ENCODE measurements around the gene COL1A2.

The COL1A2 gene

DNA sequence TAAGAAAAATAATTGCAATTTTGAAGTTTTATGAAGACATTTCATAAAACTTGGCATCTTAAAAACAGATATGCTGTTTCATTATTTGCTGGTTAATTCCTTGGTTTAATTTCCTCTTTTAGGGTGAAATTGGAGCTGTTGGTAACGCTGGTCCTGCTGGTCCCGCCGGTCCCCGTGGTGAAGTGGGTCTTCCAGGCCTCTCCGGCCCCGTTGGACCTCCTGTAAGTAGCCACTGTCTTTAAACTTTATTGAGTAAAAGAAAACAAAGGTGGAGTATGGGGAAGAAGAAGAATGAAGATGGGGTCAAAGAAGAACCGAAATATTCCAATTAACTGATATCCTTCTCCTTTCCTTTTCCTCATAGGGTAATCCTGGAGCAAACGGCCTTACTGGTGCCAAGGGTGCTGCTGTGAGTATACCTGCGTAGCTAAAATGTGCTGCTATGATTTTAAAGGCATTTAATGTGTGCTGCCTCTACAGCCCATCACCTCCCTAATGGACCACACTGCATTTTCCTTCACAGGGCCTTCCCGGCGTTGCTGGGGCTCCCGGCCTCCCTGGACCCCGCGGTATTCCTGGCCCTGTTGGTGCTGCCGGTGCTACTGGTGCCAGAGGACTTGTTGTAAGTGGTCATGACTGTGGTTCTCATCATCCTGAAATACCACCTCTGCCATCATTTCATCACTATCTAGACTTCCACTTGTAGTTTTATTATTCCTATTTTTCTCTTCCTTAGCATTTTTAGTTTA is 14.7 kb downstream of the COL1A2 start:
- H3K36me3 ChIP-seq (ENCODE audit: control insufficient read depth, insufficient read depth, low read length), result peaks cover 96% of the 10 kb centered on the region

GRCh38 chr7:94410413-94411187 is 15.9 kb downstream of the COL1A2 start:
- Histone ChIP-seq H3K4me3 (ENCODE audit: low read depth, low read length) (no peak overlapping the region), H3K27me3 (ENCODE audit: control insufficient read depth, insufficient read depth, low read length) (no peaks in the 10 kb centered on the region), H3K9me3 (ENCODE audit: control insufficient read depth, insufficient read depth, low read depth, low read length) (no peaks in the 10 kb centered on the region), H3K27ac (ENCODE audit: low read depth, low read length) (no peak overlapping the region), H3K36me3 (ENCODE audit: control insufficient read depth, insufficient read depth, low read length) (peaks cover 96% of the 10 kb centered on the region), H3K9ac (ENCODE audit: low read length) (no peak overlapping the region), H3K4me1 (ENCODE audit: control insufficient read depth, insufficient read depth, low read length) (peaks cover 4% of the 10 kb centered on the region; the same call in 1 of the 2 replicates)

More for the DNA sequence above, 14.7 kb downstream of the COL1A2 start:
- no peaks in the 10 kb centered on the region for H3K9me3 ChIP-seq (ENCODE audit: control insufficient read depth, insufficient read depth, low read depth, low read length)
- peaks cover 4% of the 10 kb centered on the region; the same call in 1 of the 2 replicates for H3K4me1 ChIP-seq (ENCODE audit: control insufficient read depth, insufficient read depth, low read length)
- H3K27ac ChIP-seq (ENCODE audit: low read depth, low read length), result no peak overlapping the region
- no peaks in the 10 kb centered on the region for H3K27me3 ChIP-seq (ENCODE audit: control insufficient read depth, insufficient read depth, low read length)
- H3K9ac ChIP-seq (ENCODE audit: low read length), result no peak overlapping the region
- H3K4me3 ChIP-seq (ENCODE audit: low read depth, low read length), result no peak overlapping the region

- peaks cover 96% of the 10 kb centered on the region for H3K36me3 ChIP-seq (ENCODE audit: control insufficient read depth, insufficient read depth, low read length)
- H3K27ac ChIP-seq (ENCODE audit: low read depth, low read length), result no peak overlapping the region
- no peak overlapping the region for H3K4me3 ChIP-seq (ENCODE audit: low read depth, low read length)
- H3K9me3 ChIP-seq (ENCODE audit: control insufficient read depth, insufficient read depth, low read depth, low read length), result no peaks in the 10 kb centered on the region
- no peak overlapping the region for H3K9ac ChIP-seq (ENCODE audit: low read length)
- no peaks in the 10 kb centered on the region for H3K27me3 ChIP-seq (ENCODE audit: control insufficient read depth, insufficient read depth, low read length)
- H3K4me1 ChIP-seq (ENCODE audit: control insufficient read depth, insufficient read depth, low read length), result peaks cover 4% of the 10 kb centered on the region; the same call in 1 of the 2 replicates
Measured at GRCh38 chr7:94411188-94411466, 16.4 kb downstream of the COL1A2 start.

DNA sequence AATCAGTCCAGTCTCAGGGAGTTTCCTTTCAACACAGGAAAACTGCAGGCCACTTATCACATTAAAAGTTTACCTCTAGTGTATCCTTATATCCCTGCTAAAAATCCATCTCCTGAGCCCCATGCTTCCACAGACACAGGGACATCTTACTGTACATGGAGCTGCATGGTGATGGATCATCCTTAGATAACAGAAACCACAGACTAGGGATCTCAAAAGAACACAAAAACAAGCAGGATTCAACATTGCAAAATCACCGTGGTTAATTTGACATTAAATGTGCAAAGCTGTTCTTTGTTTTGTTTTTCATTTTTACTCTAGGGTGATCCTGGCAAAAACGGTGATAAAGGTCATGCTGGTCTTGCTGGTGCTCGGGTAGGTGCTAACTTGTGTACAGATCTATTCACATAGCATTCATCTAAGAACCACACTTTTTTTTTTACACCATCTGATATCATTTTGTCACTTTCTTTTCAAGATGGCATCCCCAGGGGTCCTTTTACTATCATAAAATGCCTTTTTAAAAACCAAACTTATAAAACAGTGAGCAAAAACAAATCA is 18.1 kb downstream of the COL1A2 start:
- no peaks in the 10 kb centered on the region for H3K9me3 ChIP-seq (ENCODE audit: control insufficient read depth, insufficient read depth, low read depth, low read length)
- no peak overlapping the region for H3K27ac ChIP-seq (ENCODE audit: low read depth, low read length)
- no peak overlapping the region for H3K4me3 ChIP-seq (ENCODE audit: low read depth, low read length)
- no peak overlapping the region for H3K9ac ChIP-seq (ENCODE audit: low read length)
- H3K36me3 ChIP-seq (ENCODE audit: control insufficient read depth, insufficient read depth, low read length), result peaks cover 97% of the 10 kb centered on the region
- H3K27me3 ChIP-seq (ENCODE audit: control insufficient read depth, insufficient read depth, low read length), result no peaks in the 10 kb centered on the region
- H3K4me1 ChIP-seq (ENCODE audit: control insufficient read depth, insufficient read depth, low read length), result peaks cover 4% of the 10 kb centered on the region; the same call in 1 of the 2 replicates

DNA sequence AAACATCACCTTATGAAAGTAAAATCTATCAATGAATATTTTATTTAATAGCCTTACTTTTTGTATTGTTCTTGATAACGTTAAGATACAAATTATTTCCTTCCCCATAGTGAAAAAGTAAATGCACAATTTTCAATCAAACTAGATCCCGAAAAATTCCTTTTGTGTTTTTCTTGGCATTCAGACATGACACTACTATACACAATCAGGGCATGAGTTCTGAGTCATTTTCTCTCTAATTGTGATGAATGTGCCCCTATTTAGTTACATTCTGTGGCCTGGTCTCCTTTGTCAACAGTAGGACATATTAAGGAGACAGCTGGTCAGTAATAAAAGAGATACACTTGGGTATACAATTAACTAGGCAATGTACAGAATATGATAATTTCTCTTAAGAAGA is 19.8 kb downstream of the COL1A2 start:
- Histone ChIP-seq H3K4me1 (ENCODE audit: control insufficient read depth, insufficient read depth, low read length) (peaks cover 4% of the 10 kb centered on the region; the same call in 1 of the 2 replicates), H3K4me3 (ENCODE audit: low read depth, low read length) (no peak overlapping the region), H3K27me3 (ENCODE audit: control insufficient read depth, insufficient read depth, low read length) (no peaks in the 10 kb centered on the region), H3K9ac (ENCODE audit: low read length) (no peak overlapping the region), H3K36me3 (ENCODE audit: control insufficient read depth, insufficient read depth, low read length) (peaks cover 97% of the 10 kb centered on the region), H3K9me3 (ENCODE audit: control insufficient read depth, insufficient read depth, low read depth, low read length) (no peaks in the 10 kb centered on the region), H3K27ac (ENCODE audit: low read depth, low read length) (no peak overlapping the region)

DNA sequence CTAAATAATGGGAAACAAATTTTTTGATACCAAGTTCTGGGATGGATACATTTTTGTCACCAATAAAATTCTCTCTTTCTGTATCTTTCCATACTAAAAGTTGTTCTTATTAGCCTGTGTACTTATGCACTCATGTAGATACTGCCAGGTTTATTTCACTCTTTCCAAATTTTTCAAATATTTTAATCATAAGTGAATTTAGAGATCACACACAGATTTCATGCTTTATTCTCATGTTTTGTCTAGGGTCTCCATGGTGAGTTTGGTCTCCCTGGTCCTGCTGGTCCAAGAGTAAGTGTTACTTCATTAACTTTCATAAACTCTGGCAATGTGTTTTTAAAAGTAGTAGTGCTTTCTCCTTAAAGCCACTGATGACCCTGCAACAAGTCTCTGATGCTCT is 20.3 kb downstream of the COL1A2 start:
- Histone ChIP-seq H3K4me3 (ENCODE audit: low read depth, low read length) (no peak overlapping the region), H3K36me3 (ENCODE audit: control insufficient read depth, insufficient read depth, low read length) (peaks cover 97% of the 10 kb centered on the region), H3K9me3 (ENCODE audit: control insufficient read depth, insufficient read depth, low read depth, low read length) (no peaks in the 10 kb centered on the region), H3K4me1 (ENCODE audit: control insufficient read depth, insufficient read depth, low read length) (peaks cover 4% of the 10 kb centered on the region; the same call in 1 of the 2 replicates), H3K27me3 (ENCODE audit: control insufficient read depth, insufficient read depth, low read length) (no peaks in the 10 kb centered on the region), H3K9ac (ENCODE audit: low read length) (no peak overlapping the region), H3K27ac (ENCODE audit: low read depth, low read length) (no peak overlapping the region)

- Histone ChIP-seq H3K27me3 (ENCODE audit: control insufficient read depth, insufficient read depth, low read length) (no peaks in the 10 kb centered on the region), H3K27ac (ENCODE audit: low read depth, low read length) (no peak overlapping the region), H3K4me3 (ENCODE audit: low read depth, low read length) (no peak overlapping the region), H3K4me1 (ENCODE audit: control insufficient read depth, insufficient read depth, low read length) (peaks cover 4% of the 10 kb centered on the region; the same call in 1 of the 2 replicates), H3K9me3 (ENCODE audit: control insufficient read depth, insufficient read depth, low read depth, low read length) (no peaks in the 10 kb centered on the region), H3K9ac (ENCODE audit: low read length) (no peak overlapping the region), H3K36me3 (ENCODE audit: control insufficient read depth, insufficient read depth, low read length) (peaks cover 98% of the 10 kb centered on the region)
Measured at GRCh38 chr7:94417306-94417705, 22.6 kb downstream of the COL1A2 start.

GRCh38 chr7:94417901-94418300 is 23.2 kb downstream of the COL1A2 start:
- H3K27ac ChIP-seq (ENCODE audit: low read depth, low read length), result no peak overlapping the region
- no peak overlapping the region for H3K4me3 ChIP-seq (ENCODE audit: low read depth, low read length)
- peaks cover 98% of the 10 kb centered on the region for H3K36me3 ChIP-seq (ENCODE audit: control insufficient read depth, insufficient read depth, low read length)
- H3K4me1 ChIP-seq (ENCODE audit: control insufficient read depth, insufficient read depth, low read length), result peaks cover 4% of the 10 kb centered on the region; the same call in 1 of the 2 replicates
- no peak overlapping the region for H3K9ac ChIP-seq (ENCODE audit: low read length)
- H3K27me3 ChIP-seq (ENCODE audit: control insufficient read depth, insufficient read depth, low read length), result no peaks in the 10 kb centered on the region
- no peaks in the 10 kb centered on the region for H3K9me3 ChIP-seq (ENCODE audit: control insufficient read depth, insufficient read depth, low read depth, low read length)

GRCh38 chr7:94418851-94419250 is 24.2 kb downstream of the COL1A2 start:
- Histone ChIP-seq H3K4me3 (ENCODE audit: low read depth, low read length) (no peak overlapping the region), H3K36me3 (ENCODE audit: control insufficient read depth, insufficient read depth, low read length) (peaks cover 98% of the 10 kb centered on the region), H3K9ac (ENCODE audit: low read length) (no peak overlapping the region), H3K27ac (ENCODE audit: low read depth, low read length) (no peak overlapping the region), H3K27me3 (ENCODE audit: control insufficient read depth, insufficient read depth, low read length) (no peaks in the 10 kb centered on the region), H3K4me1 (ENCODE audit: control insufficient read depth, insufficient read depth, low read length) (no peaks in the 10 kb centered on the region), H3K9me3 (ENCODE audit: control insufficient read depth, insufficient read depth, low read depth, low read length) (no peaks in the 10 kb centered on the region)

- Histone ChIP-seq H3K9me3 (ENCODE audit: control insufficient read depth, insufficient read depth, low read depth, low read length) (no peaks in the 10 kb centered on the region), H3K36me3 (ENCODE audit: control insufficient read depth, insufficient read depth, low read length) (peaks cover 97% of the 10 kb centered on the region), H3K27ac (ENCODE audit: low read depth, low read length) (no peak overlapping the region), H3K4me3 (ENCODE audit: low read depth, low read length) (no peak overlapping the region), H3K4me1 (ENCODE audit: control insufficient read depth, insufficient read depth, low read length) (no peaks in the 10 kb centered on the region), H3K27me3 (ENCODE audit: control insufficient read depth, insufficient read depth, low read length) (no peaks in the 10 kb centered on the region), H3K9ac (ENCODE audit: low read length) (no peak overlapping the region)
Measured at GRCh38 chr7:94420328-94420727, 25.6 kb downstream of the COL1A2 start.

DNA sequence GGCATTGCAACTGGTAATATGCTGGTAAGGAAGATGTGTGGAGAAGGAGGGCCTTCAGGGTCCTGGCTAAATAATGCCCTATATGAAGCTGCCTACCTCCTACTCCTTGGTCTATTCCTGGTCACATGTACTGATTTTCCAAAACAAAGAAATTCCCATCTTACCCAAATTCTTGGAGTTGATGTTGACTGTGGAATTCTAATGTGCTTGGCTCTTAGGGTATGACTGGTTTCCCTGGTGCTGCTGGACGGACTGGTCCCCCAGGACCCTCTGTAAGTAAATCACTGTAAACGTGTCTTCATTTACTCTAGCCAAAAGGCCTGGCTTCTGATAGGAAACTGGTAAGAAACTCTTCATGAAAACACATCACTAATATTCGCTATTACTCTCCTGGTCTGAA is 27.0 kb downstream of the COL1A2 start:
- H3K4me1 ChIP-seq (ENCODE audit: control insufficient read depth, insufficient read depth, low read length), result no peaks in the 10 kb centered on the region
- H3K4me3 ChIP-seq (ENCODE audit: low read depth, low read length), result no peak overlapping the region
- no peaks in the 10 kb centered on the region for H3K9me3 ChIP-seq (ENCODE audit: control insufficient read depth, insufficient read depth, low read depth, low read length)
- H3K36me3 ChIP-seq (ENCODE audit: control insufficient read depth, insufficient read depth, low read length), result peaks cover 98% of the 10 kb centered on the region
- no peak overlapping the region for H3K9ac ChIP-seq (ENCODE audit: low read length)
- H3K27me3 ChIP-seq (ENCODE audit: control insufficient read depth, insufficient read depth, low read length), result no peaks in the 10 kb centered on the region
- no peak overlapping the region for H3K27ac ChIP-seq (ENCODE audit: low read depth, low read length)
